Heart right ventricle (tissue), 16 donors: ENCODE data around the gene BCL2. TPM values are rescaled to one million over a fixed set of nuclear protein-coding genes. Genes with fewer than 3 reads are reported as not detected.

Experiments used
- ATAC-seq, 8 donors: fragments of 200-7000 bp; cut with Tn5 transposase; one replicate each; pipeline ENCODE4 v1.9.1; 2020; ENCODE audit warnings: mild to moderate bottlenecking in 8 of 8, moderate library complexity in 8 of 8, moderate number of reproducible peaks in 1 of 8
- DNase-seq, 2 donors: peaks; one replicate each; pipeline ENCODE4 v3.0.0-alpha.2; 2020
- H3K27ac ChIP-seq, 10 donors: fragments of 200-600 bp; sonication (generic) in 2 of 10; one replicate each; pipeline versions ENCODE4 v1.5.0 to v1.8.0; 2020 to 2022; ENCODE audit warnings: mild to moderate bottlenecking in 3 of 10
- H3K27me3 ChIP-seq, 7 donors: fragments of 200-600 bp; one replicate each; pipeline ENCODE4 v1.8.0; 2021 to 2022; ENCODE audit warnings: mild to moderate bottlenecking in 2 of 7
- H3K36me3 ChIP-seq, 9 donors: fragments of 200-600 bp; sonication (generic) in 1 of 9; one replicate each; pipeline versions ENCODE4 v1.5.0 to v1.8.0; 2020 to 2022; ENCODE audit warnings: mild to moderate bottlenecking in 2 of 9
- H3K4me1 ChIP-seq, 9 donors: fragments of 200-600 bp; sonication (generic) in 1 of 9; one replicate each; pipeline versions ENCODE4 v1.5.0 to v1.8.0; 2020 to 2022; ENCODE audit warnings: mild to moderate bottlenecking in 4 of 9
- H3K4me3 ChIP-seq, 10 donors: fragments of 200-600 bp; sonication (generic) in 2 of 10; one replicate each; pipeline versions ENCODE4 v1.5.0 to v1.8.0; 2020 to 2022; ENCODE audit warnings: mild to moderate bottlenecking in 7 of 10, moderate library complexity in 2 of 10
- H3K9me3 ChIP-seq, 11 donors: fragments of 200-600 bp in 10 of 11; sonication (generic) in 2 of 11; one replicate each; pipeline versions ENCODE4 v1.5.0 to v1.8.0; 2013 to 2022; ENCODE audit warnings: mild to moderate bottlenecking in 2 of 11, control low read depth in 1 of 11, moderate library complexity in 1 of 11
- WGBS, 2 donors: extraction: QIAGEN DNeasy Blood & Tissue Kit; methylation state at CpG; one replicate each; pipeline ENCODE4 v1.1.7; 2013; ENCODE audit warnings: inconsistent platforms in 1 of 2; 5-methylcytosine and 5-hydroxymethylcytosine counted together
- intact Hi-C, 10 donors: fragments of 100-400 bp; cut with DNase I; formaldehyde crosslinking; loops; one replicate each; pipeline versions ENCODE4 v1.11.1 to v1.14.2; 2022
- polyA plus RNA-seq, 2 donors: library from polyadenylated mRNA; stranded (reverse); fragments of 200-250 nt; gene quantifications; one replicate each; pipeline ENCODE4 v1.2.3, GENCODE V29; 2013
- total RNA-seq, 10 donors: library from RNA; stranded (reverse); fragmentation: NEBNext Ultra II Directional in 3 of 10; extraction: Animal tissue kit (Norgen Biotek cat#: 25700) in 3 of 10; gene quantifications; one replicate each; pipeline versions ENCODE4 v1.2.1 to v1.2.4, GENCODE V29; 2021 to 2023
- TF ChIP-seq, protein P1 (sequence below), 9 donors: fragments of 200-600 bp; sonication (generic) in 2 of 9; IDR thresholded peaks; one replicate each; pipeline versions ENCODE4 v1.5.0 to v1.8.0; 2021 to 2022; ENCODE audit warnings: antibody characterized with exemption in 9 of 9, mild to moderate bottlenecking in 5 of 9, moderate library complexity in 1 of 9
- donor health status: Arrhythmogenic right ventricular cardiomyopathy.
- donor health status: ischemic (EF 13 %, LVEDD 7.1; RV severe dilation, severe dysfunction).
- donor health status: healthy with polysubstance abuse.
- donor health status: DM: no; HTN: yes; CAD: no.
- donor health status: DM: no; HTN: no; CAD: no.
- donor health status: ischemic (EF 25% LVEDD 6.9; RV normal size, moderate dysfunction).
- donor health status: ischemic (EF 25% LVEDD 5.7; RV mildly dilated, moderate dysfunction).
- donor health status: healthy.
- donor health status: DM: yes; HTN: yes; CAD: no.
- donor health status: Ischemic cardiomyopathy.
- donor health status: ischemic (EF 35%, LVEDD 5.7; RV mildly dilated, moderate dysfunction).
- donor health status: nonischemic (EF 11% LVEDD 7.7; RV severe dilation, severe dysfunction).
- donor health status: DM: yes; HTN: yes; CAD: no.
- donor health status: PGD.
- donor health status: ischemic (EF 29% LVEDD 5.4; RV normal size, mild dysfunction).
- donor health status: nonischemic (EF 23%, LVEDD 6.1; RV moderate dilation, normal function).

The BCL2 gene
- total and polyA plus RNA-seq, 12 donors, result 1.5 to 23.1 (median 9.6) TPM

DNA sequence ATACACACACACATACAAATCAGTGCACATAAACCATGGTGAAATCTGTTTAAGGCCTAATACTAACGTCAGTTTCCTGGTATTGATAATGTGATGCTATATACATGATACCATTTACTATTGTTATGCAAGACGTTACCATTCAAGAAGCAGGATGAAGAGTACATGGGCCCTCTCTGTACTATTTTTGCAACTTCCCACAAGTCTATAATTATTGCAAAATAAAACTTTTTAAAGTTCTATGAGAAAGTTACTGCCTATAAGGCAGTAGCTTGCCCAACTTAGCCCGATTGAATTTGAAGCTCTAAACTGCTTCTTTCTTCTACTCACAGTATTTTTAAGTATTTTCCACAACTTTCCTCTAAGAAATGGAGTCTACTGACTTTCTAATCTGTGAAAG lies 74.0 kb downstream of the BCL2 start:
- no peaks in the 10 kb centered on the region for H3K36me3 ChIP-seq
- H3K27me3 ChIP-seq, result no peaks in the 10 kb centered on the region
- H3K9me3 ChIP-seq, result no peaks in the 10 kb centered on the region
- TF ChIP-seq, protein P1, sequence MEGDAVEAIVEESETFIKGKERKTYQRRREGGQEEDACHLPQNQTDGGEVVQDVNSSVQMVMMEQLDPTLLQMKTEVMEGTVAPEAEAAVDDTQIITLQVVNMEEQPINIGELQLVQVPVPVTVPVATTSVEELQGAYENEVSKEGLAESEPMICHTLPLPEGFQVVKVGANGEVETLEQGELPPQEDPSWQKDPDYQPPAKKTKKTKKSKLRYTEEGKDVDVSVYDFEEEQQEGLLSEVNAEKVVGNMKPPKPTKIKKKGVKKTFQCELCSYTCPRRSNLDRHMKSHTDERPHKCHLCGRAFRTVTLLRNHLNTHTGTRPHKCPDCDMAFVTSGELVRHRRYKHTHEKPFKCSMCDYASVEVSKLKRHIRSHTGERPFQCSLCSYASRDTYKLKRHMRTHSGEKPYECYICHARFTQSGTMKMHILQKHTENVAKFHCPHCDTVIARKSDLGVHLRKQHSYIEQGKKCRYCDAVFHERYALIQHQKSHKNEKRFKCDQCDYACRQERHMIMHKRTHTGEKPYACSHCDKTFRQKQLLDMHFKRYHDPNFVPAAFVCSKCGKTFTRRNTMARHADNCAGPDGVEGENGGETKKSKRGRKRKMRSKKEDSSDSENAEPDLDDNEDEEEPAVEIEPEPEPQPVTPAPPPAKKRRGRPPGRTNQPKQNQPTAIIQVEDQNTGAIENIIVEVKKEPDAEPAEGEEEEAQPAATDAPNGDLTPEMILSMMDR (IDR thresholded peaks at IDR 0.05), result no peak
- DNase-seq, result no peak
- H3K4me3 ChIP-seq, result no peak overlapping the region
- no peak for ATAC-seq
- peaks cover 0 to 37% (median 7%) of the 10 kb centered on the region in 9 donors for H3K4me1 ChIP-seq
- WGBS, 2 donors, result 82 to 87% methylated on average over 3 of the region's 3 CpGs
- intact Hi-C loops, result loop anchor here in 3 of 10 donors (5.0 to 10.0 kb wide), 2 partner anchors 37 to 91 kb away; no protein-coding TSS in a partner anchor
- no peak overlapping the region for H3K27ac ChIP-seq

DNA sequence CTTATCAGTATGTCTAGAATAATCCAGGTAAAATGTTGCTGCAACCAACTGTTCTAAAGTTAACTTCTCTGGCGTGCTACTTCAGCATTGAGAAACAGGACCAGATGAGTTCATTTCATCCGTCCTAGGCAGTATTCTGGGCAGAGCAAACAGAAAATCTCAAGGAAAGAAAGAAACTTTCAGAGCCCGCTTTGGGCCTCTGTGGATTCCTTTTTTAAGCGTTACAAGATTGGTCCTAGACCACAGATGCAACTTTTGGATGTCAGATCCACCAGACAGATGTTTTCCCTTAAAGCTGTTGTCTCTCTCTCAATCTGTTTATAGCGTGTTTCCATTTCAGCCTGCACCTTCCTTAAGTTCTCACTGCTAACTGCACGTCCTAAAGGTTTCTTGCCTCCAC lies 75.0 kb downstream of the BCL2 start:
- H3K4me3 ChIP-seq, result no peak overlapping the region
- H3K27ac ChIP-seq, result peak overlapping the region in 4 of 10 donors; percentile 8 to 46 (median 9)
- H3K36me3 ChIP-seq, result no peaks in the 10 kb centered on the region
- H3K9me3 ChIP-seq, result no peaks in the 10 kb centered on the region
- WGBS, 2 donors, result 76 to 79% methylated on average over 6 of the region's 6 CpGs
- TF ChIP-seq, protein P1 (IDR thresholded peaks at IDR 0.05), result no peak
- intact Hi-C loops, result loop anchor here in 3 of 10 donors (5.0 to 10.0 kb wide), 2 partner anchors 38 to 90 kb away; no protein-coding TSS in a partner anchor
- peaks cover 0 to 32% (median 7%) of the 10 kb centered on the region in 9 donors for H3K4me1 ChIP-seq
- DNase-seq (no peak), ATAC-seq (peak in 6 of 8 donors; percentile 27 to 72 (median 44))
- H3K27me3 ChIP-seq, result no peaks in the 10 kb centered on the region

DNA sequence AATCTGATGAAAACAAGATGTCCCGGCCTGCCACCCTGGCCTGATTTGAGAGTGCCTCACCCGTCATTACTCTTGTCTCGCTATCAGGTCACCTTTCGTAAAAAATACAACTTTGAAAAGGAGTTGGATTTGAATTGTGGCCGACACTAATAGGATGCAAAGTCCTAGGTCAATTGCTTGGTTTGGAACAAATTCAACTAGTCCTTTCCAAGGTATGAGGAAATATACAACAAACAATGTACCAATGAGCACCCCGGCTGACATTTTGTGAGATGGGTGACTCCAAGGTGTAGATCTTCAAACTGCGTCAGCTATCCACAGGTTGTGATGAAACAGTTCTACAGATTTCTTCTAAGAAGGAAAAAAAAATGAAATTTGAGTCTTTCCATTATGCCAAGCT lies 77.8 kb downstream of the BCL2 start:
- DNase-seq, result no peak
- intact Hi-C loops, result loop anchor here in 2 of 10 donors (10.0 kb wide), 1 partner anchor 87 kb away; no protein-coding TSS in a partner anchor
- H3K9me3 ChIP-seq, result no peaks in the 10 kb centered on the region
- H3K4me1 ChIP-seq, result peaks cover 5 to 46% (median 23%) of the 10 kb centered on the region in 9 donors
- H3K27ac ChIP-seq, result no peak overlapping the region
- no peak for ATAC-seq
- no peak overlapping the region for H3K4me3 ChIP-seq
- WGBS, 2 donors, result 94 to 96% methylated on average over 7 of the region's 7 CpGs
- no peaks in the 10 kb centered on the region for H3K36me3 ChIP-seq
- TF ChIP-seq, protein P1 (IDR thresholded peaks at IDR 0.05), result no peak
- no peaks in the 10 kb centered on the region for H3K27me3 ChIP-seq

DNA sequence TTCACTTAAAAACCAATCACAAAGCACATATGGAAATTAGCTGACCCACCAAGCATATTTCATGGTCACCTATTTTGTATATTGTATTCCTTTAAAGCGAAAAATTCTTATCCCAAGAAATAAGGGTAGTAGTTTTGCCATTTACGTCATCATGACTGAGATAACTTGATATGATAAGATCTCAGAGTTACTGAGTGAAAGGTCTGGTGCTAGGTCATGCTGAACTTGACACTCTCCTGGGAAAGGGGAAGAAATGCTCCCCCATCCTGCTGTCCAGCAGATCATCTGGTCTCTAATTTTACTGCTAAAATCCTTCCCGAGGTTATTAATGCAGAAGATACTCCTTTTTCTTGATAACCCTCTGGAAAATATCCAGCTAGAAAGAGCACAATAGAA lies 78.3 kb downstream of the BCL2 start:
- no peak overlapping the region for H3K27ac ChIP-seq
- no peaks in the 10 kb centered on the region for H3K36me3 ChIP-seq
- 72 to 75% methylated on average over 3 of the region's 3 CpGs for WGBS, 2 donors
- ATAC-seq (no peak), DNase-seq (no peak)
- no peaks in the 10 kb centered on the region for H3K9me3 ChIP-seq
- H3K27me3 ChIP-seq, result no peaks in the 10 kb centered on the region
- intact Hi-C loops, result loop anchor here in 2 of 10 donors (10.0 kb wide), 1 partner anchor 87 kb away; no protein-coding TSS in a partner anchor
- H3K4me1 ChIP-seq, result peaks cover 5 to 47% (median 25%) of the 10 kb centered on the region in 9 donors
- TF ChIP-seq, protein P1 (IDR thresholded peaks at IDR 0.05), result no peak
- H3K4me3 ChIP-seq, result no peak overlapping the region
